HEK293 (cell line): ENCODE results near the gene APOBEC3G.
A peak's percentile ranks its signal among the peaks of the same experiment; 100 is the strongest.

Source experiments
- CTCF ChIA-PET: fragments of 350-600 bp; formaldehyde crosslinking; extraction: SDS; loops from one replicate; lab custom pipeline; 2021; ENCODE audit warnings: antibody characterized with exemption; lab: Yijun Ruan, JAX
- POLR2A ChIA-PET: fragments of 300-600 bp; formaldehyde crosslinking; extraction: SDS; loops from one replicate; lab custom pipeline; 2020; ENCODE audit warnings: antibody characterized with exemption, inconsistent platforms; lab: Yijun Ruan, JAX
- H3K27ac ChIP-seq: fragments of 200-500 bp; sonication (Bioruptor generic); 2 replicates; pipeline ENCODE4 v1.5.1; 2014; ENCODE audit warnings: low read depth, low read length, control low read depth, inconsistent platforms; ENCODE audit errors: extremely low read depth
- H3K36me3 ChIP-seq, 2 experiments: fragments of 200-500 bp in 1 of 2; sonication (Bioruptor generic) in 1 of 2; 1 replicate in 1 of 2; 2 replicates in 1 of 2; pipeline ENCODE4 v1.5.1; 2014 to 2017; ENCODE audit warnings: inconsistent platforms in 2 of 2, low read length in 2 of 2; ENCODE audit not compliant: control insufficient read depth in 2 of 2, insufficient read depth in 1 of 2
- H3K4me1 ChIP-seq: fragments of 200-500 bp; sonication (Bioruptor generic); 2 replicates; pipeline ENCODE4 v1.5.1; 2014; ENCODE audit warnings: mild to moderate bottlenecking, low read length, inconsistent platforms; ENCODE audit not compliant: control insufficient read depth, insufficient read depth
- H3K4me3 ChIP-seq: 2 replicates; pipeline ENCODE4 v1.5.1; 2011; ENCODE audit warnings: low read depth, mild to moderate bottlenecking, control low read depth, low read length, moderate library complexity
- H3K9me3 ChIP-seq: fragments of 200-500 bp; sonication (Bioruptor generic); 2 replicates; pipeline ENCODE4 v1.5.1; 2014; ENCODE audit warnings: low read depth, low read length, inconsistent platforms; ENCODE audit not compliant: control insufficient read depth, insufficient read depth
- GLIS2 ChIP-seq: fragments of 450-650 bp; formaldehyde crosslinking; IDR thresholded peaks from 2 replicates; pipeline ENCODE4 v1.5.1; 2016; ENCODE audit warnings: missing biosample characterization, missing genetic modification characterization
- HOXA7 ChIP-seq: sonication (generic); formaldehyde crosslinking; IDR thresholded peaks from 2 replicates; pipeline ENCODE4 v1.8.1; 2022; ENCODE audit warnings: missing genetic modification reagents, borderline replicate concordance
- KLF1 ChIP-seq: fragments of 450-650 bp; formaldehyde crosslinking; IDR thresholded peaks from 2 replicates; pipeline ENCODE4 v1.5.1; 2016; ENCODE audit warnings: missing biosample characterization, missing genetic modification characterization
- KLF9 ChIP-seq: fragments of 450-650 bp; formaldehyde crosslinking; IDR thresholded peaks from 2 replicates; pipeline ENCODE4 v1.5.1; 2016; ENCODE audit warnings: missing biosample characterization, missing genetic modification characterization, low read depth
- REPIN1 ChIP-seq: fragments of 450-650 bp; formaldehyde crosslinking; IDR thresholded peaks from 2 replicates; pipeline ENCODE4 v1.5.1; 2017; ENCODE audit warnings: missing biosample characterization, missing genetic modification characterization, low read depth
- TCF7L2 ChIP-seq: IDR thresholded peaks from 2 replicates; pipeline ENCODE4 v1.6.1; 2011; ENCODE audit warnings: low read depth, mild to moderate bottlenecking, inconsistent platforms, low read length, moderate library complexity, borderline replicate concordance
- ZBTB48 ChIP-seq: fragments of 450-650 bp; formaldehyde crosslinking; IDR thresholded peaks from 2 replicates; pipeline ENCODE4 v1.5.1; 2016; ENCODE audit warnings: missing biosample characterization, missing genetic modification characterization
- ZNF175 ChIP-seq: fragments of 450-650 bp; formaldehyde crosslinking; IDR thresholded peaks from 2 replicates; pipeline ENCODE4 v1.5.1; 2016; ENCODE audit warnings: missing biosample characterization, missing genetic modification characterization
- ZNF19 ChIP-seq: fragments of 450-650 bp; formaldehyde crosslinking; IDR thresholded peaks from 2 replicates; pipeline ENCODE4; 2016; ENCODE audit warnings: missing biosample characterization, missing genetic modification characterization, low read depth
- ZNF350 ChIP-seq: fragments of 450-650 bp; formaldehyde crosslinking; IDR thresholded peaks from 2 replicates; pipeline ENCODE4 v1.5.0; 2017; ENCODE audit warnings: missing biosample characterization, mild to moderate bottlenecking, missing genetic modification characterization
- ZNF473 ChIP-seq: fragments of 450-650 bp; formaldehyde crosslinking; IDR thresholded peaks from 2 replicates; pipeline ENCODE4 v1.5.1; 2017; ENCODE audit warnings: missing biosample characterization, missing genetic modification characterization
- ZNF544 ChIP-seq: fragments of 450-650 bp; formaldehyde crosslinking; IDR thresholded peaks from 2 replicates; pipeline ENCODE4 v1.5.0; 2017; ENCODE audit warnings: missing biosample characterization, missing genetic modification characterization
- ZNF621 ChIP-seq: fragments of 450-650 bp; formaldehyde crosslinking; IDR thresholded peaks from 2 replicates; pipeline ENCODE4 v1.5.1; 2017; ENCODE audit warnings: missing biosample characterization, missing genetic modification characterization
- ZNF670 ChIP-seq: fragments of 450-650 bp; formaldehyde crosslinking; IDR thresholded peaks from 2 replicates; pipeline ENCODE4 v1.5.1; 2016; ENCODE audit warnings: missing biosample characterization, missing genetic modification characterization, low read depth
- ZNF701 ChIP-seq: fragments of 450-650 bp; formaldehyde crosslinking; IDR thresholded peaks from 2 replicates; pipeline ENCODE4 v1.5.1; 2016; ENCODE audit warnings: missing biosample characterization, missing genetic modification characterization
- ZNF768 ChIP-seq: fragments of 450-650 bp; formaldehyde crosslinking; IDR thresholded peaks from 2 replicates; pipeline ENCODE4 v1.5.1; 2018; ENCODE audit warnings: missing biosample characterization, mild to moderate bottlenecking, missing genetic modification characterization
- ZSCAN23 ChIP-seq: fragments of 450-650 bp; formaldehyde crosslinking; IDR thresholded peaks from 2 replicates; pipeline ENCODE4 v1.5.1; 2016; ENCODE audit warnings: missing biosample characterization, missing genetic modification characterization
- TF ChIP-seq, protein P1 (sequence below): fragments of 450-650 bp; formaldehyde crosslinking; IDR thresholded peaks from 2 replicates; pipeline ENCODE4 v1.5.1; 2016; ENCODE audit warnings: missing biosample characterization, missing genetic modification characterization
- TF ChIP-seq, protein P2 (sequence below): fragments of 450-650 bp; formaldehyde crosslinking; IDR thresholded peaks from 2 replicates; pipeline ENCODE4 v1.5.1; 2017; ENCODE audit warnings: missing biosample characterization, missing genetic modification characterization
- TF ChIP-seq, protein P3 (sequence below): fragments of 450-650 bp; formaldehyde crosslinking; IDR thresholded peaks from 2 replicates; pipeline ENCODE4 v1.5.1; 2016; ENCODE audit warnings: missing biosample characterization, missing genetic modification characterization
- TF ChIP-seq, protein P4 (sequence below): fragments of 450-650 bp; formaldehyde crosslinking; IDR thresholded peaks from 2 replicates; pipeline ENCODE4 v1.5.1; 2016; ENCODE audit warnings: missing biosample characterization, missing genetic modification characterization

APOBEC3G gene

DNA sequence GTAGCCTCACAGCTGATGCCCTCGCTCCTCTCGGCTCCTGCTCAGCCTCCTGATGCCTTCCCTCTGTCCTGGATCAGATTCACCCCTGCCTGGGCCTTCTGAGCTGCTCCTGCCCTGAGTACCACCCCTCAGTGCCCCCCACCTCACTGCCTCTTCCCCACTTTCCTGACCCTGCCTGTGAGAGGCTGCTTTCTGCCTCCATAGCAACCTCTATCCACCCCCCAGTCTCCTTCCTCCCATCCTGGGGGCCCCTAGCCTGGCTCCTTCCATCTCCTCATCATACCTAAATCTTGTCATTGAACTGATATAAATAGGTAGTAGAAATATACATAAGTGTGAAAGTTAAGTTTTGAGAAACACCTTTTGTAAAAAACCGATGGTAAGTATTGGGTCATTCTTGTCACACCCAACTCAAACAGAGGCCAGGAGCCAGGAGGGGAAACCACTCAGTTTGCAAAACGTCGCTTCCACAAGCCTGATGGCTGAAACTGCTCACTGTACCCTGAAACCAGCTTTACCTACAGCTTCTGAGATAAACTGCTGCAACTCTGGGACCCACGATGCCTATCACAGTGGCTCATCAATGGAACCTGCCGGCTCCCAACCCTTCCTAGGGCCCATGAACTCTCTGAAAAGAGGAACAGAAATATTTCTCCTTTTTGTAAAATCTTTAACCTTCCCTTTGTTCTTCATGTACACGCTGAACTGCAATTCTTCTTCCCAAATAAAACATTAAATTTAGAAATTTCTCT lies 15.2 kb downstream of the APOBEC3G start:
- no peak overlapping the region for H3K4me3 ChIP-seq
- TF ChIP-seq ZBTB48 (tag by site-specific recombination) (peak; percentile 44; the same call in 1 of the 2 replicates), ZNF768 (tag by site-specific recombination) (no peak), HOXA7 (no peak), ZNF473 (no peak), ZNF175 (tag by site-specific recombination) (no peak)
- H3K36me3 ChIP-seq: no peaks in the 10 kb centered on the region
- no peak overlapping the region for H3K27ac ChIP-seq
- POLR2A ChIA-PET: interaction anchor here (0.5 kb wide), 1 partner anchor 37 kb away, joined by 3 read pairs; no protein-coding TSS in a partner anchor
- no peaks in the 10 kb centered on the region for H3K9me3 ChIP-seq
- CTCF ChIA-PET: interaction anchor here (1.7 kb wide), 1 partner anchor 223 kb away, joined by 3 read pairs; no protein-coding TSS in a partner anchor
- H3K4me1 ChIP-seq: peaks cover 5% of the 10 kb centered on the region

DNA sequence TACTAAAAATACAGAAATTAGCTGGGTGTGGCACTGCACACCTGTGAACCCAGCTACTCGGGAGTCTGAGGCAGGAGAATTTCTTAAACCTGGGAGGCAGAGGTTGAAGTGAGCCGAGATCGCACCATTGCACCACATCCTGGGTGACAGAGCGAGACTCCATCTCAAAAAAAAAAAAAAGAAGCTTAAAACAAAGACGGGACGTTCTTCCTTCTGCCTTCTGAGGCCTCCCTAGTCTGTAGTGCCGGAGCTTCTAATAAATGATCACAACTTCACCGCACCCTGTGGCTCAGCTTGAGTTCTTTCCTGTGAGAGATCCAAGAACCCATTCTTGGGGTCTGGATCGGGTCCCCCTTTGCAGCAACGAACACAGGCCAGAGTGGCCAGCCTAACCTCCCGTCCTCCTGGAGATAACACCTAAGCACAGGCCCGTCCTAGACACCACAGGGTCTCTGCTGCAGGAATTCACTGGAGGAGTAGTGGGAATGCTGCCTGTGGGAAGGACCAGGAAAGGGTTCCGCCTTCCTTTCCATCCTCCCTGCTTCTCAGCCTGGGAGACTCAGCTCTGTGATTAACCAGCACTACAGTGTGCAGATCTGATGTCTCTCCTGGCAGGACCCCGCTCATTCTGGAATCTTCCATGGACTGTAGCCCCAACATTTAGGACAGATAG lies 17.8 kb downstream of the APOBEC3G start:
- ChIA-PET POLR2A (no interaction called here), CTCF (interaction anchor here (0.6 kb wide), 2 partner anchors 21 to 87 kb away, joined by 3 read pairs; no protein-coding TSS in a partner anchor)
- no peak overlapping the region for H3K27ac ChIP-seq
- H3K4me1 ChIP-seq: peaks cover 5% of the 10 kb centered on the region
- H3K4me3 ChIP-seq: no peak overlapping the region
- TF ChIP-seq ZNF701 (tag by site-specific recombination): no peak
- no peak for TF ChIP-seq KLF1 (tag by site-specific recombination)
- TF ChIP-seq, protein P1, sequence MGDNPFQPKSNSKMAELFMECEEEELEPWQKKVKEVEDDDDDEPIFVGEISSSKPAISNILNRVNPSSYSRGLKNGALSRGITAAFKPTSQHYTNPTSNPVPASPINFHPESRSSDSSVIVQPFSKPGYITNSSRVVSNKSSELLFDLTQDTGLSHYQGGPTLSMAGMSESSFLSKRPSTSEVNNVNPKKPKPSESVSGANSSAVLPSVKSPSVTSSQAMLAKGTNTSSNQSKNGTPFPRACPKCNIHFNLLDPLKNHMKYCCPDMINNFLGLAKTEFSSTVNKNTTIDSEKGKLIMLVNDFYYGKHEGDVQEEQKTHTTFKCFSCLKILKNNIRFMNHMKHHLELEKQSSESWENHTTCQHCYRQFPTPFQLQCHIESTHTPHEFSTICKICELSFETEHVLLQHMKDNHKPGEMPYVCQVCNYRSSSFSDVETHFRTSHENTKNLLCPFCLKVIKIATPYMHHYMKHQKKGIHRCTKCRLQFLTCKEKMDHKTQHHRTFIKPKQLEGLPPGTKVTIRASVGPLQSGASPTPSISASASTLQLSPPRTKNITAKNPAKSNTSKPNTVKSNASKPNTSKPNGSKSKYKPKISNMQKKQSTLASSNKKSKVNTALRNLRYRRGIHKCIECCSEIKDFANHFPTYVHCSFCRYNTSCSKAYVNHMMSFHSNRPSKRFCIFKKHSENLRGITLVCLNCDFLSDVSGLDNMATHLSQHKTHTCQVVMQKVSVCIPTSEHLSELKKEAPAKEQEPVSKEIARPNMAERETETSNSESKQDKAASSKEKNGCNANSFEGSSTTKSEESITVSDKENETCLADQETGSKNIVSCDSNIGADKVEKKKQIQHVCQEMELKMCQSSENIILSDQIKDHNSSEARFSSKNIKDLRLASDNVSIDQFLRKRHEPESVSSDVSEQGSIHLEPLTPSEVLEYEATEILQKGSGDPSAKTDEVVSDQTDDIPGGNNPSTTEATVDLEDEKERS (tag by site-specific recombination): no peak
- TF ChIP-seq ZSCAN23: no peak
- TF ChIP-seq, protein P2, sequence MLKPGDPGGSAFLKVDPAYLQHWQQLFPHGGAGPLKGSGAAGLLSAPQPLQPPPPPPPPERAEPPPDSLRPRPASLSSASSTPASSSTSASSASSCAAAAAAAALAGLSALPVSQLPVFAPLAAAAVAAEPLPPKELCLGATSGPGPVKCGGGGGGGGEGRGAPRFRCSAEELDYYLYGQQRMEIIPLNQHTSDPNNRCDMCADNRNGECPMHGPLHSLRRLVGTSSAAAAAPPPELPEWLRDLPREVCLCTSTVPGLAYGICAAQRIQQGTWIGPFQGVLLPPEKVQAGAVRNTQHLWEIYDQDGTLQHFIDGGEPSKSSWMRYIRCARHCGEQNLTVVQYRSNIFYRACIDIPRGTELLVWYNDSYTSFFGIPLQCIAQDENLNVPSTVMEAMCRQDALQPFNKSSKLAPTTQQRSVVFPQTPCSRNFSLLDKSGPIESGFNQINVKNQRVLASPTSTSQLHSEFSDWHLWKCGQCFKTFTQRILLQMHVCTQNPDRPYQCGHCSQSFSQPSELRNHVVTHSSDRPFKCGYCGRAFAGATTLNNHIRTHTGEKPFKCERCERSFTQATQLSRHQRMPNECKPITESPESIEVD (tag by site-specific recombination): no peak
- TF ChIP-seq REPIN1 (tag by site-specific recombination): no peak
- no peak for TF ChIP-seq ZNF544 (tag by site-specific recombination)
- no peak for TF ChIP-seq ZNF670 (tag by site-specific recombination)
- no peak for TF ChIP-seq GLIS2 (tag by site-specific recombination)
- TF ChIP-seq KLF9 (tag by site-specific recombination): no peak
- TF ChIP-seq ZNF621: no peak
- TF ChIP-seq TCF7L2: no peak
- TF ChIP-seq, protein P3, sequence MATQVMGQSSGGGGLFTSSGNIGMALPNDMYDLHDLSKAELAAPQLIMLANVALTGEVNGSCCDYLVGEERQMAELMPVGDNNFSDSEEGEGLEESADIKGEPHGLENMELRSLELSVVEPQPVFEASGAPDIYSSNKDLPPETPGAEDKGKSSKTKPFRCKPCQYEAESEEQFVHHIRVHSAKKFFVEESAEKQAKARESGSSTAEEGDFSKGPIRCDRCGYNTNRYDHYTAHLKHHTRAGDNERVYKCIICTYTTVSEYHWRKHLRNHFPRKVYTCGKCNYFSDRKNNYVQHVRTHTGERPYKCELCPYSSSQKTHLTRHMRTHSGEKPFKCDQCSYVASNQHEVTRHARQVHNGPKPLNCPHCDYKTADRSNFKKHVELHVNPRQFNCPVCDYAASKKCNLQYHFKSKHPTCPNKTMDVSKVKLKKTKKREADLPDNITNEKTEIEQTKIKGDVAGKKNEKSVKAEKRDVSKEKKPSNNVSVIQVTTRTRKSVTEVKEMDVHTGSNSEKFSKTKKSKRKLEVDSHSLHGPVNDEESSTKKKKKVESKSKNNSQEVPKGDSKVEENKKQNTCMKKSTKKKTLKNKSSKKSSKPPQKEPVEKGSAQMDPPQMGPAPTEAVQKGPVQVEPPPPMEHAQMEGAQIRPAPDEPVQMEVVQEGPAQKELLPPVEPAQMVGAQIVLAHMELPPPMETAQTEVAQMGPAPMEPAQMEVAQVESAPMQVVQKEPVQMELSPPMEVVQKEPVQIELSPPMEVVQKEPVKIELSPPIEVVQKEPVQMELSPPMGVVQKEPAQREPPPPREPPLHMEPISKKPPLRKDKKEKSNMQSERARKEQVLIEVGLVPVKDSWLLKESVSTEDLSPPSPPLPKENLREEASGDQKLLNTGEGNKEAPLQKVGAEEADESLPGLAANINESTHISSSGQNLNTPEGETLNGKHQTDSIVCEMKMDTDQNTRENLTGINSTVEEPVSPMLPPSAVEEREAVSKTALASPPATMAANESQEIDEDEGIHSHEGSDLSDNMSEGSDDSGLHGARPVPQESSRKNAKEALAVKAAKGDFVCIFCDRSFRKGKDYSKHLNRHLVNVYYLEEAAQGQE (tag by site-specific recombination): no peak
- TF ChIP-seq, protein P4, sequence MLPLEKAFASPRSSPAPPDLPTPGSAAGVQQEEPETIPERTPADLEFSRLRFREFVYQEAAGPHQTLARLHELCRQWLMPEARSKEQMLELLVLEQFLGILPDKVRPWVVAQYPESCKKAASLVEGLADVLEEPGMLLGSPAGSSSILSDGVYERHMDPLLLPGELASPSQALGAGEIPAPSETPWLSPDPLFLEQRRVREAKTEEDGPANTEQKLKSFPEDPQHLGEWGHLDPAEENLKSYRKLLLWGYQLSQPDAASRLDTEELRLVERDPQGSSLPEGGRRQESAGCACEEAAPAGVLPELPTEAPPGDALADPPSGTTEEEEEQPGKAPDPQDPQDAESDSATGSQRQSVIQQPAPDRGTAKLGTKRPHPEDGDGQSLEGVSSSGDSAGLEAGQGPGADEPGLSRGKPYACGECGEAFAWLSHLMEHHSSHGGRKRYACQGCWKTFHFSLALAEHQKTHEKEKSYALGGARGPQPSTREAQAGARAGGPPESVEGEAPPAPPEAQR (tag by site-specific recombination): no peak
- no peak for TF ChIP-seq ZNF350 (tag by site-specific recombination)
- TF ChIP-seq ZNF19 (tag by site-specific recombination): no peak
- H3K36me3 ChIP-seq: no peaks in the 10 kb centered on the region
- H3K9me3 ChIP-seq: no peaks in the 10 kb centered on the region
